ENCODE results near the gene A2M. TPM values are rescaled to one million over a fixed set of nuclear protein-coding genes. Genes with fewer than 3 reads are reported as not detected.

A2M gene
- total and polyA plus RNA-seq, 10 donors, result 28.9 to 975 (median 409) TPM

DNA sequence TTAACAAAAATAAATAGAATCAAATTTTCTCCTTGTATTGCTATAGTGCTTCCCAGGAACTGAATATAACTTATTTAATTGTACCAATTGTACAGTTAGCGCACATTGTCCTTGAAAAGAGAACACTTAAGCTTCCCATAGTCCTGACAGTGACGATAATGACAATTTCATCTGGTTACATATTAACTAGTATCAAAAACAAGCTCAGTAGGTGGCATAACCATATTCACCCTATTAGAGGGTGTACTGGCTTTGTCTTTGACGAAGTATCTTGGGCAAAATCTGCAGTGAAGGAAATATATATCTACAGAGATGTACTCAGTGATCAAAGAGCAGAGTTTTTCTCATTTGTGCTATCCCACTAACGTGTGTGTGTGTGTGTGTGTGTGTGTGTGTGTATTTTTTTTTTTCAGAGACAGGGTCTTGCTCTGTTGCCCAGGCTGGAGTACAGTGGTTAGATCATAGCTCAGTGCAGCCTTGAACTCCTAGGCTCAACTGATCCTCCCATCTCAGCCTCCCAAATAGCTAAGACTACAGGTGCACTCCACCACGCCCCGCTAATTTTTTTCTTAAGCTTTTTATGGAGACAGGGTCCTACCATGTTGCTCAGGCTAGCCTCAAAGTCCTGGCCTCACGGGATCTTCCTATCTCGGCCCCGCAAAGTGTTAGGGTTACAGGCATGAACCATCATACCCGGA is 4.9 kb upstream of the A2M start:
- intact Hi-C loops (cut with DNase I; ENCODE audit: low total_unique reads), result no loop called here

DNA sequence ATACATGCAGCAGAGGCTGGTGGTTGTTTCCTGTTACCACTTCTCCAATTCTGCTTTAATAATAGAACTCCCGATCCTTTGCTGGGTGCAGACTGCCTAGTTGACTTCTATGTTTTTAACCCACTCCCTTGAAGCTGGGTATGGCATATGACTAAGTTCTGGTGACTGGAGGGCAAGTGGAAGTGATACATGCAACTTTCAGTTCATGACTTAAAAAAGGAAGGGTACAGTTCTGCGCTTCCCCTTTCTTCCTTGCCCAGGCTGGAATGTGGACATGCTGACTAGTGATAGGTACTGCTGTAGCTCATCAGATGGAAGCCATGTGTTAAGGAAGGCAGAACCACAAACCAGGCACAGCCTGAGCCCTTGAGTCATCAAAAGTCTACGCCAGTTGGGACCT is 2.4 kb upstream of the A2M start:
- peaks cover 8 to 45% (median 28%) of the 10 kb centered on the region in 6 donors for H3K4me1 ChIP-seq
- no peak for TF ChIP-seq POLR2A (IDR thresholded peaks at IDR 0.05)
- peak in 1 of 3 donors; percentile 47 for TF ChIP-seq POLR2AphosphoS5 (IDR thresholded peaks at IDR 0.05)

More for the DNA sequence above, 4.9 kb upstream of the A2M start:
- WGBS, 5 donors, result 79 to 91% (median 88%) methylated on average over 10 of the region's 10 CpGs
- H3K9me3 ChIP-seq, result no peaks in the 10 kb centered on the region
- no peak overlapping the region for H3K4me3 ChIP-seq
- no peak for DNase-seq
- H3K27me3 ChIP-seq (replicated peaks in 1 of 7), result no peaks in the 10 kb centered on the region
- TF ChIP-seq, protein P1, sequence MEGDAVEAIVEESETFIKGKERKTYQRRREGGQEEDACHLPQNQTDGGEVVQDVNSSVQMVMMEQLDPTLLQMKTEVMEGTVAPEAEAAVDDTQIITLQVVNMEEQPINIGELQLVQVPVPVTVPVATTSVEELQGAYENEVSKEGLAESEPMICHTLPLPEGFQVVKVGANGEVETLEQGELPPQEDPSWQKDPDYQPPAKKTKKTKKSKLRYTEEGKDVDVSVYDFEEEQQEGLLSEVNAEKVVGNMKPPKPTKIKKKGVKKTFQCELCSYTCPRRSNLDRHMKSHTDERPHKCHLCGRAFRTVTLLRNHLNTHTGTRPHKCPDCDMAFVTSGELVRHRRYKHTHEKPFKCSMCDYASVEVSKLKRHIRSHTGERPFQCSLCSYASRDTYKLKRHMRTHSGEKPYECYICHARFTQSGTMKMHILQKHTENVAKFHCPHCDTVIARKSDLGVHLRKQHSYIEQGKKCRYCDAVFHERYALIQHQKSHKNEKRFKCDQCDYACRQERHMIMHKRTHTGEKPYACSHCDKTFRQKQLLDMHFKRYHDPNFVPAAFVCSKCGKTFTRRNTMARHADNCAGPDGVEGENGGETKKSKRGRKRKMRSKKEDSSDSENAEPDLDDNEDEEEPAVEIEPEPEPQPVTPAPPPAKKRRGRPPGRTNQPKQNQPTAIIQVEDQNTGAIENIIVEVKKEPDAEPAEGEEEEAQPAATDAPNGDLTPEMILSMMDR (IDR thresholded peaks at IDR 0.05 in 8 of 11, conservative IDR thresholded peaks at IDR 0.05 in 3 of 11), result no peak
- TF ChIP-seq POLR2AphosphoS5 (IDR thresholded peaks at IDR 0.05) (no peak), POLR2A (IDR thresholded peaks at IDR 0.05) (no peak)
- H3K4me1 ChIP-seq, result peaks cover 8 to 58% (median 34%) of the 10 kb centered on the region in 6 donors
- H3K27ac ChIP-seq, result no peak overlapping the region
- no peaks in the 10 kb centered on the region for H3K36me3 ChIP-seq

DNA sequence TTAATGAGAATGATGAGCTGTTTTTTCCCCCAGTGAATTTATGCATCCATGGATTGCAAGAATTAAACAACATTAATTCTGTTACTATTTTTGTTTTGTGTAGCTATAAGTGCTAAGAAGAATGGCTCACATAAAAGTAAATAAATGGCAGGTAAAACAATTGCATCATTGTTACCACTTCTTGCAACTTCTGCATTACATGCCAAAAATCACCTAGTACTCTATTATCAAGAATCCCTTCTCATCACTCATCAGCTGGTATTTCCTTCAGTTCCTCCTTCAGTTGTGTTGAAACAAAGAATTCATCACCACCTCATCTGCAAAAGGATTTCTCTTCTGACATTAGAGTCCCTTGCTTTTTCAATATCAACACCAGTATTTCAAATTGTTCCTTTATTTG is 773 bp downstream of the A2M start:
- H3K27ac ChIP-seq, result peak overlapping the region in 7 of 8 donors; percentile 59 to 84 (median 77)
- peak overlapping the region; percentile 6 to 65 (median 40) for H3K4me3 ChIP-seq
- TF ChIP-seq, protein P1 (IDR thresholded peaks at IDR 0.05 in 8 of 11, conservative IDR thresholded peaks at IDR 0.05 in 3 of 11), result no peak
- TF ChIP-seq POLR2AphosphoS5 (IDR thresholded peaks at IDR 0.05) (no peak), POLR2A (IDR thresholded peaks at IDR 0.05) (no peak)
- peaks cover 0 to 25% (median 0%) of the 10 kb centered on the region in 6 donors for H3K36me3 ChIP-seq
- no peaks in the 10 kb centered on the region for H3K9me3 ChIP-seq
- intact Hi-C loops (cut with DNase I; ENCODE audit: low total_unique reads), result loop anchor here (5.0 kb wide), 1 partner anchor 127 kb away; no protein-coding TSS in a partner anchor
- H3K4me1 ChIP-seq, result peaks cover 8 to 50% (median 32%) of the 10 kb centered on the region in 6 donors
- DNase-seq, result no peak
- no peaks in the 10 kb centered on the region for H3K27me3 ChIP-seq (replicated peaks in 1 of 7)

More for the DNA sequence above, 2.4 kb upstream of the A2M start:
- 22 to 33% (median 27%) methylated on average over 3 of the region's 3 CpGs for WGBS, 5 donors
- intact Hi-C loops (cut with DNase I; ENCODE audit: low total_unique reads), result no loop called here
- H3K27me3 ChIP-seq (replicated peaks in 1 of 7), result no peaks in the 10 kb centered on the region
- H3K4me3 ChIP-seq, result no peak overlapping the region
- peak overlapping the region; percentile 15 to 84 (median 72) for H3K27ac ChIP-seq
- H3K36me3 ChIP-seq, result no peaks in the 10 kb centered on the region
- H3K9me3 ChIP-seq, result no peaks in the 10 kb centered on the region
- no peak for DNase-seq

DNA sequence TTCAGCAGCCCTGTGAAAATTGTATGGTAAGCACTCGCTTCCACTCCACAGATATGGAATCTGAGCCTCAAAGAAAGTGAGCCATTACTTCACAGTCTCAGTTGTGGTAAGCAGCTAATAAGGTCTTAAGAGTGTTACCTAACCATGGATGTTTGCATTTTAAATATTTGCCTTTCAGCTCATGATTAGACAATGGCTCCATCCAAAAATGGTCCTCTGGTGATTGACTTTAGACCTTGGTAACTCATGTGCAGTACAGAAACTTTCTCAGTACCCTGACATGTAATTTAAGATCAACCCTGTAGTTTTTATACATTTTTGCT is 1.8 kb downstream of the A2M start:
- Histone ChIP-seq H3K4me1 (peaks cover 8 to 46% (median 32%) of the 10 kb centered on the region in 6 donors), H3K27me3 (replicated peaks in 1 of 7) (no peaks in the 10 kb centered on the region), H3K4me3 (peak overlapping the region; percentile 7 to 65 (median 40)), H3K27ac (peak overlapping the region in 3 of 8 donors; percentile 28 to 84 (median 50)), H3K36me3 (peaks cover 0 to 35% (median 0%) of the 10 kb centered on the region in 6 donors), H3K9me3 (no peaks in the 10 kb centered on the region)
- 68 to 88% (median 82%) methylated on average over 1 of the region's 1 CpG for WGBS, 5 donors
- DNase-seq, result no peak
- TF ChIP-seq, protein P1 (IDR thresholded peaks at IDR 0.05 in 8 of 11, conservative IDR thresholded peaks at IDR 0.05 in 3 of 11), result no peak
- TF ChIP-seq POLR2A (IDR thresholded peaks at IDR 0.05), result no peak
- intact Hi-C loops (cut with DNase I; ENCODE audit: low total_unique reads), result loop anchor here (5.0 kb wide), 1 partner anchor 128 kb away; no protein-coding TSS in a partner anchor

All from spleen (tissue), 11 donors.